Measurements from ENCODE around the gene UNC5C. TPM values are rescaled to one million over a fixed set of nuclear protein-coding genes. Genes with fewer than 3 reads are reported as not detected.

The UNC5C gene
- total and polyA plus RNA-seq, 2 of the 8 experiments (the other 6 are each of a cell fraction or from before 2014, with no cell fraction given): 0.30 to 1.3 TPM

DNA sequence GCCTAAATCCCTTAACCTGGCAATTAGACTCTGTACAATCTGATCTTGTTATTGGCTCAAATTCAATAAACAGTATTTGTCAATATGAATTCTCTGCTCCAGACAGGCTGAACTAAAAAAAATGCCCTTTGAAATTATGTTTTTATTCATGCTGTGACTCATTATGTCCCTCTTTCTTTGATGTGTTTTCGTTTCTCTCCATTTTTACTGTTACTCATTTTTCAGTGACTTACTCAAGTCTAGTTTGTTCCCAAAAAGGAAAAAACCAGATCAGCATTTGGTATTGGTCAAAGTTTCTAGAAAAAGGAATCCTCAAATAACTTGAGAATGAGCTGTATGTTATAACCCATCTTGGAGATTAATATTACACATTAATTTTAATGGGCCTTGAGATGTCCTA lies 40.4 kb downstream of the UNC5C start:
- no peak overlapping the region for H3K56ac ChIP-seq (replicated peaks; ENCODE audit: insufficient read length, low read depth, low read length)
- H4K20me1 ChIP-seq (replicated peaks in 1 of 2; ENCODE audit: control insufficient read depth in 1 of 2, insufficient read depth in 2 of 2, low read length in 2 of 2): no peaks in the 10 kb centered on the region
- no peak overlapping the region for H3K27ac ChIP-seq (ENCODE audit: low read depth, low read length)
- no peak overlapping the region for H2AK5ac ChIP-seq (ENCODE audit: low read depth, low read length)
- H2BK5ac ChIP-seq (ENCODE audit: low read depth, low read length): no peak overlapping the region
- H4K5ac ChIP-seq (ENCODE audit: insufficient read length, low read depth, low read length): no peak overlapping the region
- ChIA-PET POLR2A (ENCODE audit: partially characterized antibody) (no interaction called here), CTCF (ENCODE audit: partially characterized antibody) (interaction anchor here (1.1 to 3.8 kb wide), 3 partner anchors 12 to 36 kb away, joined by 3 to 18 read pairs (median 4); no protein-coding TSS in a partner anchor)
- H3K36me3 ChIP-seq (ENCODE audit: control insufficient read depth in 2 of 4, insufficient read depth in 4 of 4, low read length in 3 of 4): no peaks in the 10 kb centered on the region
- H3K4ac ChIP-seq (replicated peaks; ENCODE audit: insufficient read length, low read depth, low read length): no peak overlapping the region
- DNase-seq (ENCODE audit: low read depth in 1 of 2, low spot score in 2 of 2) (no peak), FAIRE-seq (no peak)
- no peaks in the 10 kb centered on the region for H3K9me3 ChIP-seq (ENCODE audit: insufficient read depth in 2 of 2, low read depth in 1 of 2, low read length in 1 of 2)
- no peak overlapping the region for H2BK120ac ChIP-seq (replicated peaks; ENCODE audit: low read depth, low read length)
- WGBS, 2 experiments (ENCODE audit: extremely low coverage in 1 of 2, insufficient coverage in 1 of 2, insufficient read length in 1 of 2, insufficient replicate concordance in 2 of 2, low coverage in 1 of 2, low lambda C conversion rate in 2 of 2, missing lambda C conversion rate in 1 of 2): 100% methylated on average over 1 of the region's 1 CpG; no CpG with 5 or more reads in 1 of the 2 experiments
- TF ChIP-seq CHD1 (IDR thresholded peaks at IDR 0.05; ENCODE audit: low read depth, low read length) (no peak), CBX5 (IDR thresholded peaks at IDR 0.05; ENCODE audit: low read depth, low read length) (no peak), SP2 (IDR thresholded peaks at IDR 0.05; ENCODE audit: low read length) (no peak), CEBPB (IDR thresholded peaks at IDR 0.05; ENCODE audit: low read depth, low read length) (no peak), RXRA (IDR thresholded peaks at IDR 0.05; ENCODE audit: insufficient read depth, low read depth, low read length) (no peak), KDM5A (IDR thresholded peaks at IDR 0.05; ENCODE audit: low read length) (no peak), POLR2AphosphoS5 (IDR thresholded peaks at IDR 0.05; ENCODE audit: low read depth, low read length) (no peak), CREB1 (IDR thresholded peaks at IDR 0.05) (no peak), SIN3A (conservative IDR thresholded peaks at IDR 0.05 in 1 of 2, IDR thresholded peaks at IDR 0.05 in 1 of 2; ENCODE audit: low read depth in 1 of 2, low read length in 2 of 2) (no peak), NANOG (IDR thresholded peaks at IDR 0.05; ENCODE audit: insufficient read depth, low read depth, low read length, poor library complexity, severe bottlenecking) (no peak), GABPA (IDR thresholded peaks at IDR 0.05; ENCODE audit: borderline replicate concordance, insufficient read depth, low read length) (no peak), RBBP5 (IDR thresholded peaks at IDR 0.05; ENCODE audit: borderline replicate concordance, low read depth, low read length) (no peak), TBP (IDR thresholded peaks at IDR 0.05; ENCODE audit: low read depth, low read length) (no peak), BACH1 (IDR thresholded peaks at IDR 0.05; ENCODE audit: low read length) (no peak), HDAC6 (IDR thresholded peaks at IDR 0.05; ENCODE audit: low read depth, low read length) (no peak), KDM1A (IDR thresholded peaks at IDR 0.05; ENCODE audit: borderline replicate concordance, low read length) (no peak)
- H3K9ac ChIP-seq (replicated peaks in 1 of 4; ENCODE audit: extremely low read depth in 1 of 4, low read depth in 3 of 4, low read length in 3 of 4): no peak overlapping the region
- no peak overlapping the region for H2BK20ac ChIP-seq (ENCODE audit: low read length)
- no peak overlapping the region for H2AFZ ChIP-seq (ENCODE audit: low read length)
- no peak overlapping the region for H2BK12ac ChIP-seq (ENCODE audit: low read depth, low read length)
- no peaks in the 10 kb centered on the region for H3K79me1 ChIP-seq (ENCODE audit: low read depth, low read length)
- no peak overlapping the region for H3K4me2 ChIP-seq (ENCODE audit: insufficient read depth in 1 of 2, low read depth in 2 of 2, low read length in 2 of 2)
- no peaks in the 10 kb centered on the region for H3K79me2 ChIP-seq (ENCODE audit: control insufficient read depth in 1 of 2, insufficient read depth in 2 of 2, low read length in 2 of 2)
- H2BK15ac ChIP-seq (ENCODE audit: low read length): no peak overlapping the region
- no peak overlapping the region for H3K4me3 ChIP-seq (ENCODE audit: extremely low read depth in 1 of 4, insufficient read depth in 2 of 4, low read depth in 3 of 4, low read length in 4 of 4)
- H3K23ac ChIP-seq (ENCODE audit: insufficient read length): no peak overlapping the region
- no peaks in the 10 kb centered on the region for H3K4me1 ChIP-seq (replicated peaks in 1 of 4; ENCODE audit: control insufficient read depth in 3 of 4, insufficient read depth in 4 of 4, low read length in 3 of 4)
- no peaks in the 10 kb centered on the region for H3K27me3 ChIP-seq (replicated peaks in 1 of 4; ENCODE audit: control insufficient read depth in 3 of 4, extremely low read depth in 1 of 4, insufficient read depth in 3 of 4, low read length in 3 of 4)
- H3K18ac ChIP-seq (ENCODE audit: extremely low read depth, low read length): no peak overlapping the region
- no peak overlapping the region for H4K8ac ChIP-seq (ENCODE audit: extremely low read depth, insufficient read depth, low read length)
- H3K23me2 ChIP-seq (ENCODE audit: low read depth, low read length): no peaks in the 10 kb centered on the region
- H4K91ac ChIP-seq (replicated peaks; ENCODE audit: insufficient read length, low read length): no peak overlapping the region
- no peak overlapping the region for H3K14ac ChIP-seq (ENCODE audit: insufficient read length)
